GM18498 (cell line): ENCODE results near the gene MAPKAPK5.
"Not testable (repeated sequence)": the region's sequence is repeated elsewhere in the genome, so short reads cannot be mapped to it uniquely, and the experiment has no call there.

ENCODE experiments used
- ATAC-seq: cut with Tn5 transposase; IDR thresholded peaks from one replicate; pipeline ENCODE4 v1.9.1; 2021; ENCODE audit warnings: mild to moderate bottlenecking, moderate library complexity; ENCODE audit not compliant: unreplicated experiment

The MAPKAPK5 gene

DNA sequence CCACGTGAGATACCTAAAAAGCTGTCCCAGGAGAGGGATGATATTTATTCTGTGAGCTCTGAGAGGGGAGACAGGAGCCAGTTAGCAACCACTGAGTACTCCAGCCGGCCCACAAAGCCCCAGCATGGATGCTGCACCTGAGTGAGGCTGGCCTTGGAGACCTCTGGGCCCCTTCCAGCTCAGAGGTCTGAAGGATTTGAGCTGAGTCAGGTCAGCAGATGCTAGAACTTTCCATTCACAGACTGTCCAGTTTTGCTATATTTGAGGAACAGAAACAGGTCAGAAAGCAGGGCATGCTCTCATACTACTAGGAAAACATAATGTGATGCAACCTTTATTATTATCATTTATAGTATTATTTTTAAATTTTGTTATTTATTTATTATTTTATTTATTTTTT lies 15.0 kb upstream of the MAPKAPK5 start:
- no peak for ATAC-seq

DNA sequence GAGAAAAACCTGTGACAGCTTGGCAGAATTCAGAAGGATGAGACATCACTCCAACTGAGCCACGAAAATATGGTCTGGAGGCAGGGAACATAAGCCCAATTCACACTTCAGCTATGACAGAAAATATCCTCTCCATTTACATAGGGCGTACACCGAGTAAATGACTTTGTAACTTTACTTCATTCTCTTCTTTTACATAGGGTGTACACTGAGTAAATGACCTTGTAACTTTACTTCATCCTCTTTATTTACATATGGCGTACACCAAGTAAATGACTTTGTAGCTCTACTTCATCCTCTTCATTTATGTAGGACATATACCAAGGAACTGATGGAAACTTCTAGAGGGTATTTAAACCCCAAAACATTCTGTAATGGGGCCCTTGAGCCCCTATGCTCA lies 14.1 kb upstream of the MAPKAPK5 start:
- ATAC-seq = no peak

DNA sequence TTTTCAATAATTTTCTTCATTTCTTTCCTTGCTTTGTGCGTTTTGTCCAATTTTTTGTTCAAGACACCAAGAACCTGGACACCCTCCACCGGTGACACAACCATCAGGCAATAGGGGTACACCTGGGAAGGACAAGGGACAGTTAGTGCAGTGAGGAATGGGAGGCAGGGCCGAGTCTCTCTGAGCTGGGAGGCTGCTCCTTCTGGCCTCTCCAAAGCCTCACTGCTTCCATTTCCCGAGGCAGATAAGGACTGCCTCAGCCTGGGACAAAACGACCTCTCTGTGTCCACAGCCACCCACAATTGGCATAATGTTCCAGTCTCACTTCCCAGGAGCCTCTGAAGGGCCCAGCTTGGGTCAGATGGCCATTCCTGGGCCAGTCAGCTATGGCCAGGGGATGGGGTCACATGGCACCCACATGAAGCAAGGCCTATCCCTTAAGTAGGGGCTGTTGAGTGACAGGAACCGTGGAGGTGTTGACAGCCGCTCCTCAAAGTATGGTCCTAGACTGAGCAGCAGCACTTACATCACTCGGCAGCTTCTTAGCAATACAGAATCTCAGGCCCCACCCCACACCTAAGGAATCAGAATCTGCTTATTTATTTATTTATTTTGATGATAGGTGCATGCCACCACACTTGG lies 13.6 kb upstream of the MAPKAPK5 start:
- no peak for ATAC-seq

DNA sequence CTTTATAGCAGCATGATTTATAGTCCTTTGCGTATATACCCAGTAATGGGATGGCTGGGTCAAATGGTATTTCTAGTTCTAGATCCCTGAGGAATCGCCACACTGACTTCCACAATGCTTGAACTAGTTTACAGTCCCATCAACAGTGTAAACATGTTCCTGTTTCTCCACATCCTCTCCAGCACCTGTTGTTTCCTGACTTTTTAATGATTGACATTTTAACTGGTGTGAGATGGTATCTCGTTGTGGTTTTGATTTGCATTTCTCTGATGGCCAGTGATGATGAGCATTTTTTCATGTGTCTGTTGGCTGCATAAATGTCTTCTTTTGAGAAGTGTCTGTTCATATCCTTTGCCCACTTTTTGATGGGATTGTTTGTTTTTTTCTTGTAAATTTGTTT lies 12.4 kb upstream of the MAPKAPK5 start:
- not testable (repeated sequence) for ATAC-seq

DNA sequence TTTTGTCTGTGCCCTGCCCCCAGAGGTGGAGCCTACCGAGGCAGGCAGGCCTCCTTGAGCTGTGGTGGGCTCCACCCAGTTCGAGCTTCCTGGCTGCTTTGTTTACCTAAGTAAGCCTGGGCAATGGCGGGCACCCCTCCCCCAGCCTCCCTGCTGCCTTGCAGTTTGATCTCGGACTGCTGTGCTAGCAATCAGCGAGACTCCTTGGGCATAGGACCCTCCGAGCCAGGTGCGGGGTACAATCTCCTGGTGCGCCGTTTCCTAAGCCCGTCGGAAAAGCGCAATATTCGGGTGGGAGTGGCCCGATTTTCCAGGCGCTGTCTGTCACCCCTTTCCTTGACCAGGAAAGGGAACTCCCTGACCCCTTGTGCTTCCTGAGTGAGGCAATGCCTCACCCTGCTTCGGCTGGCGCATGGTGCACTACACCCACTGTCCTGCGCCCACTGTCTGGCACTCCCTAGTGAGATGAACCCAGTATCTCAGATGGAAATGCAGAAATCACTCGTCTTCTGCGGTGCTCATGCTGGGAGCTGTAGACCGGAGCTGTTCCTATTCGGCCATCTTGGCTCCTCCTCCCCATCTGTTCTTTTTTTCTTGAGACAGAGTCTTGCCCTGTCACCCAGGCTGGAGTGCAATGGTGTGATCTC lies 7.2 kb upstream of the MAPKAPK5 start:
- ATAC-seq = not testable (repeated sequence)

DNA sequence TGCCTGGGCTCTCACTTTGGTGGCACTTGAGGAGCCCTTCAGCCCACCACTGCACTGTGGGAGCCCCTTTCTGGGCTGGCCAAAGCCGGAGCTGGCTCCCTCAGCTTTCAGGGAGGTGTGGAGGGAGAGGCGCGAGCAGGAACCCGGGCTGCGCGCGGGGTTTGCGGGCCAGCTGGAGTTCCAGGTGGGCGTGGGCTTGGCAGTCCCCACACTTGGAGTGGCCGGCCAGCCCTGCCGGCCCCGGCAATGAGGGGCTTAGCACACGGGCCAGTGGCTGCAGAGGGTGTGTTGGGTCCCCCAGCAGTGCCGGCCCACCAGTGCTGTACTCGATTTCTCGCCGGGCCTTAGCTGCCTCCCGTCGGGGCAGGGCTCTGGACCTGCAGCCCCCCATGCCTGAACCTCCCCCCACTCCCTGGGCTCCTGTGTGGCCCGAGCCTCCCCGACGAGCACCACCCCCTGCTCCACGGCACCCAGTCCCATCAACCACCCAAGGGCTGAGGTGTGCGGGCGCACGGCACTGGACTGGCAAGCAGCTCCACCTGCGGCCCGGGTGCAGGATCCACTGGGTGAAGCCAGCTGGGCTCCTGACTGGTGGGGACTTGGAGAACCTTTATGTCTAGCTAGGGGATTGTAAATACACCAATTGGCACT lies 6.4 kb upstream of the MAPKAPK5 start:
- ATAC-seq = not testable (repeated sequence)

DNA sequence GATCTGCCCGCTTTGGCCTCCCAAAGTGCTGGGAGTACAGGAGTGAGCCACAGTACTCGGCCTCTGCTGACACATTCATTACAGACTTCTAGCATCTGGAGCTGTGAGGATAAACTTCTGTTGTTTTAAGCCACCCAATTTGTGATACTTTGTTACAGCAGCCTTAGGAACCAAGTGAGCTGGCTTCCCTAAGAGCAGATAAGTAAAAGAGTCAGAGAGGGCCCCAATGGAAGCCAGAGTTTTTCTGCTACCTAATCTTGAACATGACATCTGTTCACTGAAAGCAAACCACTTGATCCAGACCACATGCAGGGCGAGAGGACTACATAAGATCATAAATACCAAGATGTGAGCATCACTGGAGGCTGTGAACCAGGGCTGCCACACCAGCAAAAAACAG lies 3.7 kb upstream of the MAPKAPK5 start:
- ATAC-seq = no peak

DNA sequence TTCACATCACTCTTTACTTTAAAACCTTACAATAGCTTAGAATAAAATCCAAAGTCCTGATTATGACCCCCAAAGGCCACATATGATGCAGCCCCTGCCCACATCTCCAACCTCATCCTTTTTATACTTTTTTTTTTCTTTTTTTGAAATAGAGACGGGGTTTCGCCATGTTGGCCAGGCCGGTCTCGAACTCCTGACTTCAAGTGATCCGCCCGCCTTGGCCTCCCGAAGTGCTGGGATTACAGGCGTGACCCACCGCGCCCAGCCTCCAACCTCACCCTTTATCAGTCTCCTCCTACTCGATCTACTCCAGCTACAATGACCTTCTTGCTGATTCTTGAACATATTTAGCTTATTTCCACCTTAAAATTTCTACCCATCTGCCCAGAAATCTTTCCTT lies 1.2 kb upstream of the MAPKAPK5 start:
- ATAC-seq = no peak

DNA sequence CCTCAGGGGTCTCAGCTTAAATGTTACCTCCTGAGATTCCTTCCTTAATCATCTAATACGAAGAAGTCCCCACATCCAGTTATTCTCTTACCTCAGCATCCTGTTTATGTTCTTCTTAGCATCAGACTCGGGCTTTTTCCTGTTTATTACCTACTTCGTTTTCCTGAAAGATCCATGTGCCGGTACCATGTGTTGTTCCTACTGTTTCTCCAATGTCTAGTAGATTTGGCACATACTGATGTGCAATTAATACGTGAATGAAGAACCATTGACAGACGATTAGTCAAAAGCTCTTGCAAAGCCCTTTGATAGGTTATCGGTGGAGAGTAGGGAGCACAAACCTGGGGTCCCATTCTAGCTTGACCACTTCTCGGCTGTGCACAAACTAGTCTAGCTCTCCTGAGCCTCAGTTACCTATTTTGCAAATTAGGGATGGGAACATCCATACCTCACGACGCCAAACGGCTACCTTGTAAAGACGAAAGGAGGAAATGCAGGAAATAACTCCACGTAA lies 735 bp upstream of the MAPKAPK5 start:
- ATAC-seq = peak; percentile 2

DNA sequence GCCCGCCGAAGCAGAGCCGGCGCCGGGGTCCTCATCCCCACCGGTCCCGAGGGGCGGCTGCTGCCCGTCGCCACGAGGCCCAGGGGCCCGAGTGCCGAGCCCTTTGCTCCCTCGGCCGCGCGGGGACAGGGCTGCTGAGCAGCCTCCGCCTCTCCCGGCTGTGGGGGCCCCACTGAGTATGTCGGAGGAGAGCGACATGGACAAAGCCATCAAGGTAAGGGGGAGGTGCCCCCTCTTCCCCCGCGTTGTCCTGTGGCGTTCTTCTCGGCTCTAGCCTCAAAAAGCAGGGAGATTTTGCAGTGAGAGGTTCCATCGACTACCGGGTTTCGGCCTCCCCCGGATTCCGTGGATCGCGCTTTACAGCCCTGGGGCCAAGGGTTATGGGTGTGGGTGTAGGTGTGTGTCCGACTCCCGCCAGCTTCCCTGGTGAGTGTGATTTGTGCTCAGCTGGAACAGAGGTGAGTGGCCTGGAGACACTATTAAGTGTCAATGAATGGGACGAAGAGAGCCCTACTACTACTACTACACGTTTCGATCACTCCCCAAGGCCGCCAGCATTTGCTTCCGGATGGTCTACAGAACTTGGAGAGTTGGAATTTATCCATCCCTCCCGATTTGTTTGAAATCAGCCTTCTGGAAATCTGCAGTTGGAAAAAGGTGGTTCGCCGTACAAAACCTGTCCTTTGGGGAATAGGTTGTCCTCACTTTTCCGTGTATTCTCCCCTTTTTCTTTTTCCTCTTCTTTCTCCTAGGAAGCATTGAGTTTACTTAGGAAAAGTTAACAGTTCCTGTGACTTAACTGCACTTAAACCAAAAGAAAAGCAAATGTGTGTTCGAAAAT lies 748 bp downstream of the MAPKAPK5 start:
- peak; percentile 29 for ATAC-seq

DNA sequence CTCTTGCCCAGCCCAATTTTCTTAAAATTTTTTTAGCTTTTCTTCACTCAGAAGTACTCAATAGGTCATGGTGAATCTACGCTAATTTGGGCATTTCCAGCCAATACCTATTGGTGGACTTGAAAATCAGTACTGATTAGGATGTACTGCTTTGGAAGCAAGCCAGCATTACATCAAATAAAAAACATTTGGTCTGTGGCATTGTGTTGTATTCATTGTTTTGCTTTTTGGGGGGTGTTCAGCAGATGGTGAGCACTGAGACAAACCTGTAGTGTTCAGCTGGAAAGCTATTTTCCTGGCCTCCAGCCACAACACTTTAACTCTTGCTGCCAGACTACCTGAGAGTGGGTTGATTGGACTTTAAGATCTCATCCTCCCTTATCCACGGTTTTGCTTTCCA lies 4.0 kb downstream of the MAPKAPK5 start:
- no peak for ATAC-seq

DNA sequence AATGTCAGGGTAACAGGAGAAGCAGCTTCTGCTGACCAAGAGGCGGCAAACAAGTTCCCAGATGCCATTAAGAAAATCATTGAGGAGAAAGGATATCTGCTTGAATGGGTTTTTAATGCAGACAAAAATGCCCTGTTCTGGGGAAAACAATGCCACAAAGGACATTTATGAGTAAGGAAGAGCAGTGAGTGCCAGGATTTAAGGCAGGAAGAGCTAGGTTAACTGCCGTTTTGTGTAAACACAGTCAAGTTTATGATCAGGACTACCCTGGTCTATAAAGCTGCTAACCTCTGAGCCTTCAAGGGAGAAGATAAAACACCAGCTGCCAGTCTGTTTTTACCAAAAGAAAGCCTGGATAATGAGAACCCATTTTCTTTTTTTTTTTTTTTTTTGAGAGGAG lies 8.5 kb downstream of the MAPKAPK5 start:
- no peak for ATAC-seq

DNA sequence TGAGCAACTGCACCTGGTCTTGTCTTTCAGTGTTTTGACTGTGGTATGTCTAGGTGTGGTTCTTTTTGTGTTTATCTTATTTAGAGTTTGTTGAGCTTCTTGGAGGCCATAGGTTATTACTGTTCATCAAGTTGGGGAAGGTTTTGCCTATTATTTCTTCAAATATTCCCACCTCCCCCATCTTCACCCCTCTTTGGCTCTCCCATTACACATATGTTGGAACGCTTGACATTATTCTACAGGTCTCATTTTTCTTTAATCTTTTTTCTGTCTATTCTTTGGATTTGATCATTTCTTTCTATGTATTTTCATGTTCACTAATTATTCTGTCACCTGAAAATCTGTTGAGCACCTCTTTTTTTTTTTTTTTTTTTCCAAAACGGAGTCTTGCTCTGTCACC lies 16.2 kb downstream of the MAPKAPK5 start:
- no peak for ATAC-seq

DNA sequence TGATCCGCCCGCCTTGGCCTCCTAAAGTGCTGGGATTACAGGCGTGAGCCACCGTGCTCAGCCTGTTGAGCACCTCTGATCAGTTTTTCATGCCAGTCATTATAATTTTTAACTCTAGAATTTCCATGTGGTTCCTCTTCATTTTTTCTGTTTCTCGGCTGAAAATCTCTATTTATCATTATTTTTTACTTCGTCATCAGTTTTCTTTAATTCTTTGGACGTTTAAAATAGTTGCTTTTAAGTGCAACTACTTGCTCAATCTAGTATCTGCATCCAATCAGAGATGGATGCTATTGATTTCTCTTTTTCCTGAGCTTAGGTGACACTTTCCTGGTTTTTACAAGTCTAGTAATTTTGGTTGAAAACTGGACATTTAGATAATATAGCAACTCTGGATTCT lies 16.8 kb downstream of the MAPKAPK5 start:
- ATAC-seq = no peak

DNA sequence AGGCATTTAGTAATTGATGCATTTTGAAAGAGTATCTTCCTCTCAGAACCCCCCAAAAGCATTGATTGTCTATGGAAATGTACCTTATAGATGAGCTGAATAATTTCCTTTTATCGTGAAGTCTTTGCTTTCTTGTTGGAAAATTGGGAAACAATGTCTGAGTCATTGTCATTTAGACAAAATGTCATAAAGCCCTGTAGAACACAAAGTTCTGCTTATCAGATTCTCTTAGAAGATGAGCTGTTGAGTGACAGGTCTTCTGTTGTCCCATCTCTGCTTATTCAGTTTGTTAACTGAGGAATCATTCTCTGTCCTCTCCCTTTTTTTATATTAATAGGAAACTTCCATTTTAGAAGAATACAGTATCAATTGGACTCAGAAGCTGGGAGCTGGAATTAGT lies 22.9 kb downstream of the MAPKAPK5 start:
- no peak for ATAC-seq

DNA sequence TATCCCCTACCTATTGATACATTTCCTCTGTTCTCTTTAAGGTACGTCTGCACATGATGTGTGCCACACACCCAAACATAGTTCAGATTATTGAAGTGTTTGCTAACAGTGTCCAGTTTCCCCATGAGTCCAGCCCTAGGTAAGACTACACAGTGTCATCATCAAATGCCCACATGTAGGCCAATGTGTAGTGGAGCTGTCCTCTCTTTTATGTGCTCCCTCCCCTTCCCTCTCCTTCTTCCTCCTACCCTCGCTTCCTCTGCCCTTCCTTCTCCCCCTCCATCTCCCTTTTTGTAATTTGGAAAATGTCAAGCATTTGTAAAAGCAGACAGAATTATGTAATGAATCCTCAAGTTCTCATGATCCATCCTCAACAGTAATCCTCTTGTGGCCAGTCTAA lies 25.5 kb downstream of the MAPKAPK5 start:
- ATAC-seq = no peak

DNA sequence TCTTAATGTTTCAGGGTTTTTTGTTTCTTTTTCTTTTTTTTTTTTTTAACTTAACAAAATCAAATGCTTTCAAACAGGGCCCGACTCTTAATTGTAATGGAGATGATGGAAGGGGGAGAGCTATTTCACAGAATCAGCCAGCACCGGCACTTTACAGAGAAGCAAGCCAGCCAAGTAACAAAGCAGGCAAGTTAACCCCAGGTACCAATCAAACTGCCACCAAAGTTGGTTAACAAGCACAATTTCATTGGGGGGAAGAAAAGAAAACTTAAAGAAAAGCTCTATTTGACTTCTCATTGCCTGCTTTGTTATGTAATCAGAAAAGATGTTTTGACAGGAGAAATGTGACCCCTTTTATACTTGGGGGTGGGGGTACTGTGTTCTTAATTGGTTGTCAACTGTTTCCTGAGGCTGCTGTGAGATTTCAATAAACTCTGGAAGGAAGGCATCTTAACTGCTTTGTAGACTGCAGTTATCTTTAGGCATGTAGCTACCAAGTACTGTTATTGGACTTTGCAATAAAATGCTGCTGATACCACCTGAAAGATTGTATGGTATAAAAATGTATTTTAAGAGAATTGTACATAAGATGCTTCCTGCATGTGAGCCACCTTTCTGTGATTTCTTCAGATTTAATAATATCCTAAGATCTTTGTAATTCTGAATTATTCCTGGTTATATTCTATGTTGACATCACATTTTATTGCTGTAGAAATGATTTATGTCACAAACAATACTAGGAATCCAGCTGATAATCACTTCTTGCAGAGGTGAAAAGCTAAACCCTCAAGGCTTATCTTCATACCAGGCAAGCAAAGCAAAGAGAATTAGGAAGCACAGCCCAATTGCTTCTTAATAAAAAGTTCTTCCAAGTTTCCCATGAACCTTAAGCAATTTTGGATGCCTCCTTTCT lies 26.9 kb downstream of the MAPKAPK5 start:
- ATAC-seq = no peak

DNA sequence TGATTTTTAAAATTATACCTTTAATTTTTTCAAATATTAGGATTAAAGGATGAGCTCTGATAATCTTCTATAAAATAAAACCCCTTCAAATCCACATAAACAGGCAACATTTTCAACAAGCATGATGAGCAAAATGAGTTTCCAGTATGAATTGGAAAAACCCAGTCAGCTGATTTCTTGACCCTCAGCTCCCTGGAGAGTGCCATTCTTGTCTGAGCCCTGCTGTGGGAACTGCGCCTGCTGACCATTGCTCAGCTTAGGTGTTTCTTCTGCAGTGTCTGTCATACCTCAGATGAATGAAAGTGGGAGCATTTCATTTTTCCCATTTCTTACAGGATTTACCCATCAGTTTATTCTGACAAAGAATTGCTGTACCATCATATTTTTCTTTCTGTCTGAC lies 27.6 kb downstream of the MAPKAPK5 start:
- no peak for ATAC-seq

DNA sequence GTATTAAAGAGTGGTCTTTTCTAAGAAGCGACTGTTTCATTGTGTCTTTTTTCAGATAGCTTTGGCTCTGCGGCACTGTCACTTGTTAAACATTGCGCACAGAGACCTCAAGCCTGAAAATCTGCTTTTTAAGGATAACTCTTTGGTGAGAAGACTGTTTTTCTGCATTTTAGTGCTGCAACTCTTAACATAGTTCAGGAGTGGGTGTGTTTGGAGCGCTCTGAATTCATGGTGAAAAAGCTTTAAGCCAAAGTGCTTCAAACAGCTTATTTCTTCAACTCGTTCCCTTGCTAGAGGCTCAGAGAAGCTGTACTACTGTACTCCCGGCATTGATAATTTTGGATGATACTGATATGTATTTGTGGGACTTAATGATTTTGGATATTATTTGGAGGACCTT lies 28.2 kb downstream of the MAPKAPK5 start:
- no peak for ATAC-seq

DNA sequence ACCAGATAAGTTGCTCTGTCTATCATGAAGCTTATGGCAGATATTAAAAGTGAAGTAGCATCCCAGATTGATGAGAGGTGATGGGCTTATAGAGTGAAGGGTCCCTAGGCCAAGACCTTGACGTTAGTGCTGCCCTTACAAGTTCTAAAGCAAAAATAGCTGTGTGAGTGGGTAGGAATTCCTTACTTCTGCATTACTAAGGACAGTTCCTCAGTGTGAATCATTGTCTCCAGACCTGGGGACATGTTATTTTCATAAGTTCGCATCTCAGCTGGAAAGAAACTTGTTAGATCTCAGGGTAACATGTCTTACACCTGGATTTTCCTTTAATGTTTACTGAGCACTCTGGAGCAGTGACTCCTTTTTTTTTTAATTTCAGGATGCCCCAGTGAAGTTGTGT lies 28.7 kb downstream of the MAPKAPK5 start:
- no peak for ATAC-seq
